Smooth muscle cell (in vitro differentiated cells): ENCODE measurements around the gene PALLD. TPM values are rescaled to one million over a fixed set of nuclear protein-coding genes. Genes with fewer than 3 reads are reported as not detected.
"Not testable (repeated sequence)": the region's sequence is repeated elsewhere in the genome, so short reads cannot be mapped to it uniquely, and the experiment has no call there.

Experiments
- DNase-seq: peaks from one replicate; lab custom pipeline; 2025; ENCODE audit not compliant: unreplicated experiment; lab: John Stamatoyannopoulos, UW
- H2AFZ ChIP-seq: fragments of 200-600 bp; sonication (generic); 2 replicates; pipeline ENCODE4 v1.6.0; 2016; ENCODE audit warnings: antibody characterized with exemption, low read depth, mild to moderate bottlenecking
- H3F3A ChIP-seq: fragments of 200-600 bp; sonication (generic); 2 replicates; pipeline ENCODE4 v1.6.0; 2017; ENCODE audit warnings: antibody characterized with exemption, low read depth
- H3K27ac ChIP-seq: fragments of 200-600 bp; sonication (generic); 2 replicates; pipeline ENCODE4 v1.5.1; 2016; ENCODE audit warnings: low read depth, mild to moderate bottlenecking
- H3K27me3 ChIP-seq: fragments of 200-600 bp; sonication (generic); 2 replicates; pipeline ENCODE4 v1.6.1; 2016; ENCODE audit warnings: low read depth, mild to moderate bottlenecking
- H3K36me3 ChIP-seq: fragments of 200-600 bp; sonication (generic); 2 replicates; pipeline ENCODE4 v1.5.1; 2016; ENCODE audit warnings: low read depth
- H3K4me1 ChIP-seq: fragments of 200-600 bp; sonication (generic); 2 replicates; pipeline ENCODE4 v1.5.1; 2016; ENCODE audit warnings: low read depth
- H3K4me2 ChIP-seq: fragments of 200-600 bp; sonication (generic); 2 replicates; pipeline ENCODE4 v1.6.0; 2016; ENCODE audit warnings: mild to moderate bottlenecking
- H3K4me3 ChIP-seq: fragments of 200-600 bp; sonication (generic); 2 replicates; pipeline ENCODE4 v1.5.1; 2016; ENCODE audit warnings: mild to moderate bottlenecking
- H3K79me2 ChIP-seq: fragments of 200-600 bp; sonication (generic); 2 replicates; pipeline ENCODE4 v1.6.0; 2016; ENCODE audit warnings: low read depth, mild to moderate bottlenecking
- H3K9ac ChIP-seq: fragments of 200-600 bp; sonication (generic); 2 replicates; pipeline ENCODE4 v1.6.0; 2016; ENCODE audit warnings: low read depth
- H3K9me3 ChIP-seq: fragments of 200-600 bp; sonication (generic); replicated peaks from 2 replicates; pipeline ENCODE4 v1.5.1; 2016; ENCODE audit warnings: low read depth
- H4K20me1 ChIP-seq: fragments of 200-600 bp; sonication (generic); 2 replicates; pipeline ENCODE4 v1.6.0; 2016; ENCODE audit warnings: low read depth
- WGBS: methylation state at CpG from one replicate; pipeline ENCODE4 v1.1.7; 2016; ENCODE audit warnings: low lambda C conversion rate; 5-methylcytosine and 5-hydroxymethylcytosine counted together
- polyA plus RNA-seq: library from polyadenylated mRNA; unstranded; fragments of >200 nt; fragmentation: Nextera tagmentation; extraction: Ambion mirVana; gene quantifications from 2 replicates; pipeline ENCODE4 v1.2.1, GENCODE V29; 2016
- total RNA-seq: library from RNA; depleted of rRNA; stranded (reverse); fragments of >200 nt; gene quantifications from 2 replicates; pipeline ENCODE4 v1.2.3, GENCODE V29; 2014
- TF ChIP-seq, protein P1 (sequence below): fragments of 200-600 bp; sonication (generic); IDR thresholded peaks from 2 replicates; pipeline ENCODE4 v1.5.1; 2017; ENCODE audit warnings: borderline replicate concordance, mild to moderate bottlenecking, antibody characterized with exemption; ENCODE audit not compliant: insufficient read depth, poor library complexity, severe bottlenecking

PALLD gene
- total and polyA plus RNA-seq, 2 experiments from 2014 or later = 354 to 415 TPM

DNA sequence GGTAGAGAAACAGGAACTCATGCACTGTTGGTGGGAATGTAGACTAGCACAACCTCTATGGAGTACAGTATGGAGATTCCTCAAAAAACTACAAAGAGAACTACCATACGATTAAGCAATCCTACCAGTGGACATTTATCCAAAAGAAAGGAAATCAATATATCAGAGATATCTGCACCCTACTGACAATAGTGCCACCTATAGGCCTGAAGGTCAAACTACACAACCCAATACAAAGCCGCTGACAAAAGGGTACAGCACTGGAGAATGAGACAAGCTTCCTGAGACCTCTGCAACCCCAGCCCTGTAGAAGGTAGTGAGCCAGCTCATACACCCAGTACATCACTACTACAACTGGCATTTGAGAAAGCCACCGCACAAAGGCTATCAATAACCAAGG, 446.1 kb downstream of the PALLD start:
- TF ChIP-seq, protein P1, sequence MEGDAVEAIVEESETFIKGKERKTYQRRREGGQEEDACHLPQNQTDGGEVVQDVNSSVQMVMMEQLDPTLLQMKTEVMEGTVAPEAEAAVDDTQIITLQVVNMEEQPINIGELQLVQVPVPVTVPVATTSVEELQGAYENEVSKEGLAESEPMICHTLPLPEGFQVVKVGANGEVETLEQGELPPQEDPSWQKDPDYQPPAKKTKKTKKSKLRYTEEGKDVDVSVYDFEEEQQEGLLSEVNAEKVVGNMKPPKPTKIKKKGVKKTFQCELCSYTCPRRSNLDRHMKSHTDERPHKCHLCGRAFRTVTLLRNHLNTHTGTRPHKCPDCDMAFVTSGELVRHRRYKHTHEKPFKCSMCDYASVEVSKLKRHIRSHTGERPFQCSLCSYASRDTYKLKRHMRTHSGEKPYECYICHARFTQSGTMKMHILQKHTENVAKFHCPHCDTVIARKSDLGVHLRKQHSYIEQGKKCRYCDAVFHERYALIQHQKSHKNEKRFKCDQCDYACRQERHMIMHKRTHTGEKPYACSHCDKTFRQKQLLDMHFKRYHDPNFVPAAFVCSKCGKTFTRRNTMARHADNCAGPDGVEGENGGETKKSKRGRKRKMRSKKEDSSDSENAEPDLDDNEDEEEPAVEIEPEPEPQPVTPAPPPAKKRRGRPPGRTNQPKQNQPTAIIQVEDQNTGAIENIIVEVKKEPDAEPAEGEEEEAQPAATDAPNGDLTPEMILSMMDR = peak; percentile 52
- no peaks in the 10 kb centered on the region for H3K79me2 ChIP-seq
- 60% methylated on average over 3 of the region's 3 CpGs for WGBS

DNA sequence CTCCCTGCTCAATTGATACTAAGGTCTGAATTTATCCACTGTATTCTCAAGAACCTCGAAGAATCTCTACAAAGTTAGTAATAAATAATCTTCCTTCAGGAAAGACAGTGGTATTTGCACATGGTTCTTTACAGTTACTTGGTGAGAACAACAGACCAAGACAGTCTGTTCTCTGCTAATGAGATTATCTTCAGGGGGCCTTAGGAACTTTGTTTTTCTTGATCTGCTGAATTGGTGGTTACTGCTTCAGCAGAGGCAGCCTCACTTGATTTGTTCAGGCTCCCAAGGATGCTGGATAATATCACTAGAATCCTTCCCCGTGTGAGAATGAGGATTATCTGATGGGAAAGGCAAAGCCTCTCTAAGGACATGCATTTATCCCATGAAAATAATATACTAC, 448.4 kb downstream of the PALLD start:
- Histone ChIP-seq H3K27ac (no peak overlapping the region), H3F3A (no peaks in the 10 kb centered on the region), H3K36me3 (no peaks in the 10 kb centered on the region), H3K79me2 (no peaks in the 10 kb centered on the region), H2AFZ (no peak overlapping the region), H4K20me1 (no peaks in the 10 kb centered on the region), H3K4me2 (no peak overlapping the region), H3K4me3 (no peak overlapping the region), H3K27me3 (no peaks in the 10 kb centered on the region), H3K9me3 (no peaks in the 10 kb centered on the region), H3K4me1 (no peaks in the 10 kb centered on the region), H3K9ac (no peak overlapping the region)
- DNase-seq = no peak
- TF ChIP-seq, protein P1 = no peak
- WGBS = 71% methylated on average over 2 of the region's 2 CpGs

More for the DNA sequence above, 446.1 kb downstream of the PALLD start:
- Histone ChIP-seq H3K4me2 (no peak overlapping the region), H3K4me3 (no peak overlapping the region), H3K27me3 (no peaks in the 10 kb centered on the region), H3K9ac (no peak overlapping the region), H2AFZ (no peak overlapping the region), H3K9me3 (peaks cover 4% of the 10 kb centered on the region), H3K27ac (no peak overlapping the region), H4K20me1 (no peaks in the 10 kb centered on the region), H3F3A (no peaks in the 10 kb centered on the region), H3K36me3 (no peaks in the 10 kb centered on the region), H3K4me1 (no peaks in the 10 kb centered on the region)
- no peak for DNase-seq

DNA sequence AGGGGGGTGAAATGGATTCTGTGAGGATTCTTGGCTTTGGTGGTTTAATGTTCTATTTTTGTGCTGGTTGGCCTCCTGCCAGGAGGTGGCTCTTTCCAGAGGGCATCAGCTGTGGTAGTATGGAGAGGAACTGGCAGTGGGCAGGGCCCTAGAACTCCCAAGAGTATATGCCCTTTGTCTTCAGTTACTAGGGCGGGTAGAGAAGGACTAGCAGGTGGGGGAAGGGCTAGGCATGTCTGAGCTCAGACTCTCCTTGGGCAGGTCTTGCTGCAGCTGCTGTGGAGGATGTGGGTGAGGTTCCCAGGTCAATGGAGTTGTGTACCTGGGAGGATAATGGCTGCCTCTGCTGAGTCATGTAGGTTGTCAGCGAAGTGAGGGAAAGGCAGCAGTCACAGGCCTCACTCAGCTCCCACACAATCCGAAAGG, 456.0 kb downstream of the PALLD start:
- not testable (repeated sequence) for H3K27ac ChIP-seq, DNase-seq, H3K9ac ChIP-seq, H3K4me1 ChIP-seq, H3K9me3 ChIP-seq, H3K4me2 ChIP-seq, H3K27me3 ChIP-seq, H3K79me2 ChIP-seq, H3K4me3 ChIP-seq, H3K36me3 ChIP-seq, H3F3A ChIP-seq, H4K20me1 ChIP-seq, H2AFZ ChIP-seq
- WGBS = 96% methylated on average over 3 of the region's 3 CpGs

DNA sequence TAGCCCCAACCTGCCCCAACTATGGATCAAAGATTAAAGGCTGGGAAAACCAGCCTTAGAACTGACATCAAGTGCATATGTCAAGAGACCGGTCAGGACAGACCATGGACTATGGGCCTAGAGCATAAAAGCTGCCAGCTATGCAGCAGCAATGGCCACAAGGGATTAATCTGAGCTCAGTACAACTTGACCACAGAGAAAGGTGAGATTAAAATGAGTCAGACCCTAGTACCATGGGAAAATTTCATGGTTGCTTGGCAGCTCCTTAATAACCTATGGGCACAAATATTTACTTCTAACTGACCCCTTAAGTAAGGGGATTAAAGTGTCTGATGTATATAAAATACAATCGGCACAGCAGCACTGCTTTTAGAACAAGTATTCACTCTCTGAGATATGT, 458.8 kb downstream of the PALLD start:
- H3K4me2 ChIP-seq = no peak overlapping the region
- TF ChIP-seq, protein P1 = no peak
- WGBS = 60% methylated on average over 2 of the region's 2 CpGs

More for the DNA sequence above, 458.8 kb downstream of the PALLD start:
- no peaks in the 10 kb centered on the region for H3K9me3 ChIP-seq
- no peaks in the 10 kb centered on the region for H3F3A ChIP-seq
- no peaks in the 10 kb centered on the region for H3K36me3 ChIP-seq
- H3K79me2 ChIP-seq = no peaks in the 10 kb centered on the region
- no peak for DNase-seq
- no peak overlapping the region for H2AFZ ChIP-seq
- peak overlapping the region; percentile 17 for H3K27ac ChIP-seq
- H3K4me3 ChIP-seq = no peak overlapping the region
- no peak overlapping the region for H3K9ac ChIP-seq
- H4K20me1 ChIP-seq = no peaks in the 10 kb centered on the region
- no peaks in the 10 kb centered on the region for H3K27me3 ChIP-seq
- H3K4me1 ChIP-seq = no peaks in the 10 kb centered on the region
